Breast epithelium (tissue), 4 donors: ENCODE results near the gene TIAM2. TPM values are rescaled to one million over a fixed set of nuclear protein-coding genes. Genes with fewer than 3 reads are reported as not detected.

Experiments used
- DNase-seq, 2 donors: peaks; one replicate each; pipeline ENCODE4 v3.0.0-alpha.2; 2019; ENCODE audit warnings: low spot score in 2 of 2
- H3K27ac ChIP-seq, 2 donors: fragments of 200-600 bp; sonication (generic) in 1 of 2; one replicate each; pipeline ENCODE4 v1.5.1; 2016 to 2019; ENCODE audit warnings: mild to moderate bottlenecking in 1 of 2
- H3K27me3 ChIP-seq, 2 donors: fragments of 200-600 bp; sonication (generic) in 1 of 2; one replicate each; pipeline versions ENCODE4 v1.5.1 to v1.6.0; 2017 to 2019; ENCODE audit warnings: control low read depth in 1 of 2, mild to moderate bottlenecking in 1 of 2
- H3K36me3 ChIP-seq: fragments of 200-600 bp; one replicate; pipeline ENCODE4 v1.5.1; 2019
- H3K4me1 ChIP-seq, 2 donors: fragments of 200-600 bp; sonication (generic); one replicate each; pipeline ENCODE4 v1.5.1; 2016 to 2019; ENCODE audit warnings: control low read depth in 1 of 2
- H3K4me3 ChIP-seq, 3 donors: fragments of 200-600 bp; sonication (generic); 1 replicate in 2 of 3; 2 replicates in 1 of 3; pipeline ENCODE4 v1.5.1; 2016 to 2019; ENCODE audit warnings: mild to moderate bottlenecking in 3 of 3, moderate library complexity in 2 of 3
- H3K9me3 ChIP-seq, 2 donors: fragments of 200-600 bp; sonication (generic) in 1 of 2; one replicate each; pipeline ENCODE4 v1.5.1; 2016 to 2019; ENCODE audit warnings: control low read depth in 1 of 2
- POLR2A ChIP-seq: fragments of 450-650 bp; IDR thresholded peaks from one replicate; pipeline ENCODE4 v1.6.1; 2016; ENCODE audit warnings: antibody characterized with exemption, mild to moderate bottlenecking, moderate library complexity
- POLR2AphosphoS5 ChIP-seq, 3 donors: sonication (generic); formaldehyde crosslinking; IDR thresholded peaks; one replicate each; pipeline ENCODE4 v1.6.1; 2017; ENCODE audit warnings: antibody characterized with exemption in 3 of 3
- intact Hi-C: fragments of 100-400 bp; cut with DNase I; formaldehyde crosslinking; loops from one replicate; pipeline ENCODE4 v1.15.1; 2023; ENCODE audit warnings: low total_unique reads
- total RNA-seq, 3 donors: library from RNA; depleted of rRNA; stranded (reverse); fragments of >200 nt; gene quantifications; one replicate each; pipeline ENCODE4 v1.1.0, GENCODE V29; 2016
- TF ChIP-seq, protein P1 (sequence below), 3 donors: fragments of 450-650 bp; IDR thresholded peaks; one replicate each; pipeline ENCODE4 v1.5.1; 2016 to 2017; ENCODE audit warnings: antibody characterized with exemption in 3 of 3, mild to moderate bottlenecking in 3 of 3, moderate library complexity in 3 of 3

Gene TIAM2
- total RNA-seq, 3 donors from 2014 or later, result 5.8 to 32.3 (median 12.8) TPM

DNA sequence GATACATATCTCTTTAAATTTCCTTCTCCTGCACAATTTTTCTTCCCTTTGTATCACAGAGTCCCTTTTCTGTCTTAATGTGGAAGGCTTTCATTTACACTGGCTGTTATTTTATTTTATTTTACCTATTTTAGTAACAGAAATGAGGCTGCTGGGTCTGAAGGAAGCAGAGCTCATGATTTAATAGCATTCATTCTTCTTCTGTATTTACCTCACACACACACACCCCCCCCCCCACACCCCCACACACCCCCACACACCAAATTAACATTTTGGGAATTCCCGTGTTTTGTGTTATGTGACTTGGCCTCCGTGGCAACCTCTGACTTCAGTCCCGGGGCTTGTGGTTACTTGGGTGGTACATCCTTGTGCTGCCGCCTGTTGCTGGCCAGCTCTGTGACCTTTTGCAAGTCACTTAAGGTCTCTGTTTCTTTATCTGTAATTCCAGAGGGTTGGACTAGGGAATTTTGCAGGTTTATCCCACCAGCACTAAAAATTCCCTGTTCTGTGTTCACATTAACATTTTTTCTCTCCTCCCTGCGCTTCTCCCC lies 108.8 kb downstream of the TIAM2 start:
- no peaks in the 10 kb centered on the region for H3K27me3 ChIP-seq
- intact Hi-C loops, result loop anchor here (10.0 kb wide), 1 partner anchor 1089 kb away; no protein-coding TSS in a partner anchor
- TF ChIP-seq, protein P1, sequence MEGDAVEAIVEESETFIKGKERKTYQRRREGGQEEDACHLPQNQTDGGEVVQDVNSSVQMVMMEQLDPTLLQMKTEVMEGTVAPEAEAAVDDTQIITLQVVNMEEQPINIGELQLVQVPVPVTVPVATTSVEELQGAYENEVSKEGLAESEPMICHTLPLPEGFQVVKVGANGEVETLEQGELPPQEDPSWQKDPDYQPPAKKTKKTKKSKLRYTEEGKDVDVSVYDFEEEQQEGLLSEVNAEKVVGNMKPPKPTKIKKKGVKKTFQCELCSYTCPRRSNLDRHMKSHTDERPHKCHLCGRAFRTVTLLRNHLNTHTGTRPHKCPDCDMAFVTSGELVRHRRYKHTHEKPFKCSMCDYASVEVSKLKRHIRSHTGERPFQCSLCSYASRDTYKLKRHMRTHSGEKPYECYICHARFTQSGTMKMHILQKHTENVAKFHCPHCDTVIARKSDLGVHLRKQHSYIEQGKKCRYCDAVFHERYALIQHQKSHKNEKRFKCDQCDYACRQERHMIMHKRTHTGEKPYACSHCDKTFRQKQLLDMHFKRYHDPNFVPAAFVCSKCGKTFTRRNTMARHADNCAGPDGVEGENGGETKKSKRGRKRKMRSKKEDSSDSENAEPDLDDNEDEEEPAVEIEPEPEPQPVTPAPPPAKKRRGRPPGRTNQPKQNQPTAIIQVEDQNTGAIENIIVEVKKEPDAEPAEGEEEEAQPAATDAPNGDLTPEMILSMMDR (IDR thresholded peaks at IDR 0.05), result no peak
- TF ChIP-seq POLR2A (no peak), POLR2AphosphoS5 (IDR thresholded peaks at IDR 0.05) (no peak)

DNA sequence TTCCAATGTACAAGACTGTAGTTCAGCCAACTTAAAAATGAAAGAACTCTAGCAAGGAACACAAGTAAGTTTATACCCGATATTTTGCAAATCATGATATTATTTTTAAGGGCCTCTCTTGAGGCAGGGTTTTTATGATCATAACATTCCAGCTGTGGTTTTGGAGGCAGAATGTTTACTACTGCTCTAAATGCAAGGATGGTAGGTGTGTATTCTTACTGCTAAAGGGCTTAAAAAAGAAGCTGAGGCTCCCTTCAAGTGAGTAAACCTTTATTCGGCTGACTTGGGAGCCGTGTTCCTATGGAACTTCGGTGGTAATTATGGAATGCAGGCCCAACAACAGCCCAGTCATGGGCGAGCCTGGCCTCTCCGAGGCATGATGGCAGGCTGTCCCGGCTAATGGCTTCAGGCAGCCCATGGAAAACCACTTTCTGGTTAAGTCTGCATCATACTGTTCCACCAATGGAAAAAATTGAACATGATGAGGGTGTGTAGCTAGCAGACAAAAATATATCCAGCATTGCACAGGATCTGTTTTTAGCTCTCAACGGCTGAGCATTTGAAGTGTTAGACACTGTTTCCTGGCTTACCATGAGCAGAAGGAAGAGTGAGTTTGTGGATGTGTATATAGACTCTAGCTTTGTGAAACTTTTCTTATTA lies 111.5 kb downstream of the TIAM2 start:
- H3K4me3 ChIP-seq, result no peak overlapping the region
- no peak overlapping the region for H3K27ac ChIP-seq
- H3K27me3 ChIP-seq, result no peaks in the 10 kb centered on the region
- DNase-seq, result no peak
- intact Hi-C loops, result loop anchor here (10.0 kb wide), 1 partner anchor 1092 kb away; no protein-coding TSS in a partner anchor
- no peaks in the 10 kb centered on the region for H3K9me3 ChIP-seq
- TF ChIP-seq POLR2A (no peak), POLR2AphosphoS5 (IDR thresholded peaks at IDR 0.05) (no peak)
- TF ChIP-seq, protein P1 (IDR thresholded peaks at IDR 0.05), result no peak
- no peaks in the 10 kb centered on the region for H3K36me3 ChIP-seq
- no peaks in the 10 kb centered on the region for H3K4me1 ChIP-seq

More for the DNA sequence above, 108.8 kb downstream of the TIAM2 start:
- Histone ChIP-seq H3K27ac (no peak overlapping the region), H3K4me3 (no peak overlapping the region), H3K4me1 (no peaks in the 10 kb centered on the region), H3K9me3 (no peaks in the 10 kb centered on the region), H3K36me3 (no peaks in the 10 kb centered on the region)
- DNase-seq, result no peak

DNA sequence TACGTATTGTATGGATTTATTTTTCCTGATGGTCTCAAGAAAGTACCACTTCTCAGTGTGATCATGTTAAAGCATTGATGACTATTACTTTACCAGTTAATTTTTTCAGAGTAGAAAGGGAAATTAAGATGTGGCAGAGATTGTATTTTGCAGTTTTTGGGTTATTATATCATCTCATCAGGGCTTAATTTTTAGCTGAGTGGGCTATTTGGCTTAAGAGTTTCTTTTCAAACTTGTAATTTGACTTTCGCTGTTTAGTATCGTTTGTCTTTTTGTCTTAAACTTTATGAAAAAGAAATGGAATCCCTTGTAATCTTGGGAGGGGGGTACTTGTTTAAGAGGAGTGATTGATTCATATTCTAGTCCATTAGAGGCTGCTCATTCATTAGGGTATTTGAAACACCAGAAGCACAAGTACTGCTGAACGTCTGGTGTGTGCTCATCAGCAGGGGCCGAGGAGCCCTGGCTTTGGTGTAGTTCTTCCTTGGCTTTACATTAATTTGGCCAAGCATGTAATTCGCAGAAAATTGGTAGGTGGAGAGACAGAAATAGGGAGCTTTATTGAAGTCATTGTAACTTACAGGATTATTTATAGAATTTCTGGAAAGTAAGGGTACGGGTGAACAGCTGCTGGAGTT lies 112.4 kb downstream of the TIAM2 start:
- Histone ChIP-seq H3K36me3 (no peaks in the 10 kb centered on the region), H3K27me3 (no peaks in the 10 kb centered on the region), H3K4me1 (no peaks in the 10 kb centered on the region), H3K4me3 (no peak overlapping the region), H3K9me3 (no peaks in the 10 kb centered on the region), H3K27ac (no peak overlapping the region)
- no peak for DNase-seq
- TF ChIP-seq POLR2AphosphoS5 (IDR thresholded peaks at IDR 0.05) (no peak), POLR2A (no peak)
- TF ChIP-seq, protein P1 (IDR thresholded peaks at IDR 0.05), result no peak
- intact Hi-C loops, result loop anchor here (10.0 kb wide), 1 partner anchor 1093 kb away; no protein-coding TSS in a partner anchor

DNA sequence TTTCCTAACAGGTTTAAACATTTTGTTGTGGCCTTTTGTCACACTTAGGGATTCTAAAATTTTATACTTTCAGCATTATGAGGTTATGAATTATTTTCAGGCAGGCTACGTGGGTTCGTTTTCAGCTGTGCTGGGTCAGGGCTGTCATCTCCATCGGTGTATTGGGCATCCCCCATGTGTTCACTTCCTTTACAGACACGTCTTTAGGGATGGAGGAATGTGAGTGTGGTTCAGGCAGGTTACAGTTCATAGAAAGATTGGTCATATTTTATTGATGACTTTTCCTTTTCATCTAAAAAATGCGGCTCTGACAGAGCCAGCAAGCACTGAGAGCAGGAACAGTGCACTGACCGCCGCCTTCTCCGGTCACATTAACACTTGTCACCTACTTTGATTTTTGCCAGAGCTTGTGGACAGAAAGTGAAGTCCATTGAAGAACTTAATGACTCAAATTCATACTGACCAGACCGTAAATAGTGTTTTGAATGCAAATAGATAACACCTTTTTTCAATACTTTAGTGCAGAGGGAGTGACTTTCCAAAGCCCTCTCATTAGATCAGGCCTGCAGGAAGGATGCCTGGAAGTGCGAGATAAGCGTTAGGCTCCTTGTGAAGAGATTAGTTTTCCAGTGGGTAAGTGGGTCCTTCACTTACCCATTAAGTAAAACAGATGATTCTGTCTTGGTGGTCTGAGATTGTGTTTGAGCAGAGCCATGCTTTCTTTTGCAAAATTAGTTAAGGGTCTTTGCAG lies 113.1 kb downstream of the TIAM2 start:
- DNase-seq, result no peak
- no peak overlapping the region for H3K27ac ChIP-seq
- H3K36me3 ChIP-seq, result no peaks in the 10 kb centered on the region
- H3K4me1 ChIP-seq, result no peaks in the 10 kb centered on the region
- H3K27me3 ChIP-seq, result no peaks in the 10 kb centered on the region
- TF ChIP-seq, protein P1 (IDR thresholded peaks at IDR 0.05), result no peak
- TF ChIP-seq POLR2A, result no peak
- TF ChIP-seq POLR2AphosphoS5 (IDR thresholded peaks at IDR 0.05), result no peak
- no peaks in the 10 kb centered on the region for H3K9me3 ChIP-seq
- H3K4me3 ChIP-seq, result no peak overlapping the region
- intact Hi-C loops, result loop anchor here (10.0 kb wide), 1 partner anchor 1093 kb away; no protein-coding TSS in a partner anchor
